RWPE2 (cell line): Measurements from ENCODE around the gene SLC30A10.

Experiments
- ATAC-seq: fragments of 200-7000 bp; cut with Tn5 transposase; 3 replicates; pipeline ENCODE4 v1.9.1; 2021; ENCODE audit warnings: low read depth
- DNase-seq: peaks from one replicate; pipeline ENCODE4 v3.0.0-alpha.2; 2020; ENCODE audit warnings: low spot score
- H3K27ac ChIP-seq: fragments of 450-650 bp; 2 replicates; pipeline ENCODE4 v1.5.1; 2017; ENCODE audit warnings: mild to moderate bottlenecking; ENCODE audit not compliant: poor library complexity, severe bottlenecking
- H3K27me3 ChIP-seq: fragments of 250-450 bp; sonication (Bioruptor Pico); 2 replicates; pipeline ENCODE4 v1.5.1; 2021; ENCODE audit warnings: mild to moderate bottlenecking, moderate library complexity; ENCODE audit not compliant: insufficient read depth, poor library complexity, severe bottlenecking
- H3K36me3 ChIP-seq: fragments of 250-450 bp; sonication (Bioruptor Pico); 2 replicates; pipeline ENCODE4 v1.5.1; 2020; ENCODE audit warnings: low read depth, mild to moderate bottlenecking, moderate library complexity
- H3K4me1 ChIP-seq: fragments of 250-450 bp; sonication (Bioruptor Pico); 2 replicates; pipeline ENCODE4 v1.5.1; 2021; ENCODE audit warnings: mild to moderate bottlenecking, moderate library complexity; ENCODE audit not compliant: insufficient read depth, poor library complexity, severe bottlenecking
- H3K4me3 ChIP-seq: fragments of 250-450 bp; sonication (Bioruptor Pico); 2 replicates; pipeline ENCODE4 v1.5.1; 2021; ENCODE audit warnings: mild to moderate bottlenecking, moderate library complexity; ENCODE audit not compliant: severe bottlenecking
- H3K9me3 ChIP-seq: fragments of 250-450 bp; sonication (Bioruptor Pico); 2 replicates; pipeline ENCODE4 v1.5.1; 2021; ENCODE audit warnings: mild to moderate bottlenecking, moderate library complexity; ENCODE audit not compliant: severe bottlenecking
- CTCF ChIP-seq: fragments of 450-650 bp; IDR thresholded peaks from one replicate; pipeline ENCODE4 v1.5.1; 2017; ENCODE audit warnings: mild to moderate bottlenecking, moderate library complexity; ENCODE audit not compliant: poor library complexity, severe bottlenecking

The SLC30A10 gene

GRCh38 chr1:219965285-219966070 lies 37.1 kb upstream of the SLC30A10 start:
- Histone ChIP-seq H3K9me3 (no peaks in the 10 kb centered on the region), H3K36me3 (no peaks in the 10 kb centered on the region), H3K4me1 (no peaks in the 10 kb centered on the region), H3K27me3 (no peaks in the 10 kb centered on the region), H3K4me3 (no peak overlapping the region), H3K27ac (no peak overlapping the region)
- TF ChIP-seq CTCF, result no peak
- ATAC-seq, result no peak
- DNase-seq, result no peak

GRCh38 chr1:219963432-219963831 lies 35.1 kb upstream of the SLC30A10 start:
- Histone ChIP-seq H3K9me3 (no peaks in the 10 kb centered on the region), H3K27me3 (no peaks in the 10 kb centered on the region), H3K4me3 (no peak overlapping the region), H3K27ac (no peak overlapping the region), H3K36me3 (no peaks in the 10 kb centered on the region), H3K4me1 (no peaks in the 10 kb centered on the region)
- DNase-seq, result no peak
- no peak for TF ChIP-seq CTCF
- 0 out of 3 replicates have a peak, but pooled peaks have one; percentile 40 for ATAC-seq

GRCh38 chr1:219961684-219962083 lies 33.3 kb upstream of the SLC30A10 start:
- no peak for DNase-seq
- no peaks in the 10 kb centered on the region for H3K9me3 ChIP-seq
- H3K4me3 ChIP-seq, result no peak overlapping the region
- TF ChIP-seq CTCF, result no peak
- H3K27ac ChIP-seq, result no peak overlapping the region
- ATAC-seq, result no peak
- no peaks in the 10 kb centered on the region for H3K4me1 ChIP-seq
- H3K36me3 ChIP-seq, result no peaks in the 10 kb centered on the region
- H3K27me3 ChIP-seq, result no peaks in the 10 kb centered on the region

- DNase-seq (no peak), ATAC-seq (no peak)
- no peak for TF ChIP-seq CTCF
- Histone ChIP-seq H3K27ac (no peak overlapping the region), H3K27me3 (no peaks in the 10 kb centered on the region), H3K36me3 (no peaks in the 10 kb centered on the region), H3K4me3 (no peak overlapping the region), H3K4me1 (no peaks in the 10 kb centered on the region), H3K9me3 (no peaks in the 10 kb centered on the region)
Measured at GRCh38 chr1:219959540-219960203, 31.3 kb upstream of the SLC30A10 start.
